Measurements from ENCODE around the gene PRKCH. TPM values are rescaled to one million over a fixed set of nuclear protein-coding genes. Genes with fewer than 3 reads are reported as not detected.

PRKCH gene
- polyA plus RNA-seq, 10 donors = 10.6 to 17.9 (median 15.0) TPM

DNA sequence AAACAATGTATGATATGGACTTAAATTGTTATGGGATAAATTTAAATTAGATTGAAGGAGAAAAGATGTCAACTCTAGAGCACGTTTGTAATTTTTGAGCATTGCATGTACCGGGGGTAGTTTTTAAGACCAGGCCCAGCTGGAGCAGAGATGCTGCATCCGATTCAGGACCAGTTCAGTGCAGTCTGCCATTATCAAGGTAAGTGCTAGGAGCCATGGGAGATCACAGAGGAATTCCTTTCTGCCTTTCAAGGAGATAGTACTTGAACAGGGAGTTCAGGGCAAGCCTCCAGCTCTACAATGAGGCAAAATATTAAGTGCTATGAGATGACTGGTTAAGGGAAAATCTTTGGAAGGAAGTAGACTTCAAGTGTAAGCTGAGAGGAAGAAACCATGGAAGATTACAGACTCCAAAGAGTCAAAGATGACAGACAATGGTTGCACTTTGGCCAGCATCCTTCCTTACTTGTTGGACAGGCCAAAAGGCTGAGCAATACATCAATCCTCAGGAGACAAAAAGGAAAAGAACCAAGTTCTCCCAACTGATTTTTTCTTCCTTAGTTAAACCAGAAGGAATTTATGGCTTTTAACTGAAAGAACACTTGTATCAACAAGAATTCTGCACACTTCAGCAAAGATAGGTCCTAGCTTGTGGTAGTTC lies 260.7 kb downstream of the PRKCH start:
- peak in 1 of 3 donors; percentile 45 for DNase-seq

GRCh38 chr14:61582815-61583214 lies 261.4 kb downstream of the PRKCH start:
- peak in 1 of 3 donors; percentile 46 for DNase-seq

DNA sequence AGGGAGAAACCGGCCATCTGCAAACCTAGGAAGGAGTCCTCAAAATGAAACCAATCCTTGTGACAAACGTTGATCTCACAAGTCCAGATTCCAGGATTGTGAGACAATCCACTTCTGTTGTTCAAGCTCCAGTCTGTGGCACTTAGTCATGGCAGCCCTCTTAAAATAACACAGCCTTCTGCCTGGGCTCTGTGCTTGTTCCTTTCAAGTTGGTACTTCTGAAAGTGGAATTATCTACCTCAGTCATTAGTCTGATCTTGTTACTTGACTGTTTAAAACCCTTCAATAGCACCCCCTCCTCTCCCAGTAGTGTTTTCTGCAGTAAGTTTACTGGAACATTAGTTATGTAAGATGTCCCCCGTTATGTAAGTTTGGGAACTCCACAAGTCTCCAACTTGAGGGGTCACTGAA lies 263.0 kb downstream of the PRKCH start:
- no peak for DNase-seq

GRCh38 chr14:61585598-61586543 lies 264.5 kb downstream of the PRKCH start:
- peak in 2 of 3 donors; percentile 82 to 92 for DNase-seq

DNA sequence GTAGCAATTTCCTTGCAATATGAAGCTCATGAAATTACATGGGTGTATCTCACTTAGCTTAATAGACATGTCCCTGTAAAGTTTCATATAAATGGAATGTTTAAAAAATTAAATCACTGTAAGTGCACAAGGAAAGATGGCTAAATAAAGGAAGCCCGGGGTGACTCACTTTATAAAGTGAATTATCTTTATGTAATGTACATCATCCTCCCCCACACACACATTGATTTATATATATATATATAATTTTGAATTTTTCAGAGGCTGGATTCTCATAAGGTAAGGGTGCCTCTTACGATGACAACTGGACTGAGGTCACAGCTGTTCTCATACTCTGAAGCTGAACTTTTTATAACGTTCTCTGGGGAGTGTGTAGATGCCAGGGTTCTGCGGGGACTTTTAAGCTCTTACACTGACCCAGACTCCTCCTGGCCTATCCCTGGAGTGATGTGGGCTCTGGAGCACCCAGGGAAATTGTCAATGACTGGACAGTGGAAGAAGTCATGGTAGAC lies 265.2 kb downstream of the PRKCH start:
- DNase-seq = peak in 1 of 3 donors; percentile 61

DNA sequence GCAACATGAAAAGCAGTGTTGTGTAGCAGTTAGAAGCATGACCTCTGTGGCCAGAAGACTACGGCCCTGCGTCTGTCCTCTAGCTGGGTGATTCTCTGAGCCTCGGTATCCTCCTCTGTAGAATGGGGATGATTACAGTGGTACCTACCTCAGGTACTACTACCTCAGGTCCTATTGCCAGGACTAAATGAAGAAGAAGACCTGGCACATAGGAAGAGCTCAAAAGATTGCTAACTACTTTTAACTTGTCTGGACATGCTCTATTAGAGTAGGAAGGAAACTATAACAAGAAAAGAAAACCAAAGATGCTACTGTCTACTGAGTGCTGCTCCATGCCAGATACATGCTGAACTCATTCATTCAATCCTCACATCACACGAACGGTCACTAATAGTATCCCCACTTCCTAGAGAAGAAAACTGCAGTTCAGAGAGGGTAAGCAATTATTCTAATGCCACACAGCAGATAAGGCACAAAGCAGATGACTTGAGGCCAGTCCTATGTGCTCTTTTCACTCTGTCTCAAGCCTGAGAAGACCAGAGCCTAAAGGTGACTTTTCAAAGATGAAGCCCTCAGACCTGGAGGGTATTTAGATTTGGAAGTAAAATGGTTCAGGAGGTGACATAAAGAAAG lies 265.8 kb downstream of the PRKCH start:
- no peak for DNase-seq

DNA sequence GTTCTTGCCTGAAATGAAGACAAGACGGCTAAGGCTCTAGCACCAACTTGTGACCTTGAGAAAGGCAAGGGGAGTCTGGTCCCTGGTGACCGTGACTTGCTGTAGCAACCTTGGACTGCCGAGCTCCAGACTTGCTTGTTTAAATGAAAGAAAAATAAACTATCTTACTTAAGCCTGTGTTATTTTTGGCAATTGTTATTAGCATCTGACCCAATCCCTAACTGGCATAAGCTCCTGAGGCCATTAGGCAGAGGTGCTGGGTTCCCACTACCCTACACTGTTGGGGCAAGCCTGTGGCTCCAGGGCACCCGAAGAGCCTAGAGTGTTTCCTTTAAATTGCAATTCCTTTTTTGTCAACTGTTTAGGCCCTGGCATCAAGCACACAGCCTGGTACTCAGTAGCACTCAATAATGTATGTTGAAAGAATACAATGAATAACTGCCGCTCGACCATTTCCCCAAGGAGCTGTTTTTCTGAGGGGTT lies 267.1 kb downstream of the PRKCH start:
- DNase-seq = no peak

GRCh38 chr14:61589691-61590581 lies 268.6 kb downstream of the PRKCH start:
- DNase-seq = no peak

DNA sequence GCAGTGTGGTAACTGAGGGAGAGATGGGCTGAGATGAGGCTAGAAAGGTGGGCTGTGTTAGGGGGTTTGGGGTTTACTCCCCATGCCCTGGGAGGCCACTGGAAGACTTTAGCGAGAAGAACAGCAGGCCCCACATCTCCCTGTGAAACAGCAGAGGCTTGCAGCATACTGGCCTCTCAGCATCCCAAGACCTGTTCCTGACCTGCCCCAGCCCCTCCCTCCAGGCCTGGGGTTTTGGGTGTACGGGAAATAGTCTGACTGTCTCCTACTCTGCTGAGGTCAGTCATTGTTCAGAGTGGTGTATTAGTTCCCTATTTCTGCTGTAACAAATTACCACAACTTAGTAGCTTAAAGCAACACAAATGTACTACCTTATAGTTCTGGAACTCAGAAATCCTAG lies 270.5 kb downstream of the PRKCH start:
- DNase-seq = no peak

DNA sequence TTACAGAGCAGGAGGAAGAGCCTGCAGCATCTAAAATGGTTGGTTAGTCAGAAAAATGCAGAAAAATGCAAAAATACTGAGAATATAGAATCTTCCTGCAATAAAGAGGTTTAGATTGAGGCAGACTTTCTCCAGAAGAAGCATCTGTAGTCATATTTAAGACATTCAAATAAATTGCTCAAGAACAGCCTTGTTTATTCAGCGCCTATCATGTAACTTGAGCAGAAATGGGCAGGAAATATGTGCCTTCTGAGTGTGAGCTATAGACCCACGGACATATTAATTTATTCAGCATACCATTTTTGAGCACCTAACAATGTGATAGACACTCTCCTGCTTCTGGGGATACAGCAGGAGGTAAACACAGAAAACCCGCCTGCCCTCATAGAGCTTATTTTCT lies 272.0 kb downstream of the PRKCH start:
- DNase-seq = no peak

DNA sequence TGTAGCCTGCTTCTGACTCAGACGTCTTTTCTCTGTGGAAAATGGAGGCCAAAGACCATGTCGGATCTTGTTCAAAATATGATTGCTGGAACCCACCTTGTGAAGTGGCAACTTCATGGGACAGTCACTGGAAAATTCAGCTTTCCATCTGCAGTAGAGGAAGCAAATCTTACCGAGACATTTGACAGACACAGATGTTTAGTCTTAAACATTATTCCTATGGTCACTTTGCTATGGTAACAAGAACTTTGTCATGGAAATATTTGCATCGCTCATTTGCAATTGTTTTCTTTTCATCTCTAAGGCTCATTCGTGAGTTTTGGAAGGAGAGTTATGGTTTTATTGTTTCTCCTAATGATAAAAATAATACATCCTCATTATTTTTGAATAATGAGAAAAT lies 275.6 kb downstream of the PRKCH start:
- peak in 2 of 3 donors; percentile 51 to 76 for DNase-seq

- DNase-seq = no peak
Observed at GRCh38 chr14:61598980-61599379, 277.6 kb downstream of the PRKCH start.

- DNase-seq = no peak
Observed at GRCh38 chr14:61599942-61600341, 278.6 kb downstream of the PRKCH start.

Other genes starting within 250 kb of the PRKCH start
- 1 to 10 TPM in 9 of 10 donors, under 1 TPM in 1; 0.92 to 6.7 (median 4.0) TPM for gene TMEM30B, start 40.2 kb upstream of the PRKCH start, polyA plus RNA-seq (ENCODE audit: insufficient read length in 10 of 10)